ENCODE measurements around the gene BCOR.

BCOR gene

DNA sequence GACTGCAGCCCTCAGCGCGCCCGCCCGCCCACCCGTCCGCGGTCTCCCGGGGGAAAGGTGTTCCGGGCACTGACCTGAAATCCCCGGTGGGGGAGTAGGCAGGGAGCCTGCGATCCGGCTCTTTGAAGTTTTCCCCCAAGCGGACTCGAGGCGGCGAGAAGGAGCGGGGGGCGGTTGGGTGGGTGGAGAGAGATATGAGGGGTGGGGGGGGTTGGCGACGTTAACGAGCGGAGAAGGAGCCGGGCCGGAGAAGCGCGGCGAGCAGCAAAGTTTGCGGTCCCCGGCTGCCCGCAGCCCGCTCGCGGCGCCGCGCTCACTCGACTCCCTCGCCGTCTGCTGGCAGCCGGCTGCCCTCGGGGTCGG is 636 bp downstream of the BCOR start:
- DNase-seq: peak; percentile 42

DNA sequence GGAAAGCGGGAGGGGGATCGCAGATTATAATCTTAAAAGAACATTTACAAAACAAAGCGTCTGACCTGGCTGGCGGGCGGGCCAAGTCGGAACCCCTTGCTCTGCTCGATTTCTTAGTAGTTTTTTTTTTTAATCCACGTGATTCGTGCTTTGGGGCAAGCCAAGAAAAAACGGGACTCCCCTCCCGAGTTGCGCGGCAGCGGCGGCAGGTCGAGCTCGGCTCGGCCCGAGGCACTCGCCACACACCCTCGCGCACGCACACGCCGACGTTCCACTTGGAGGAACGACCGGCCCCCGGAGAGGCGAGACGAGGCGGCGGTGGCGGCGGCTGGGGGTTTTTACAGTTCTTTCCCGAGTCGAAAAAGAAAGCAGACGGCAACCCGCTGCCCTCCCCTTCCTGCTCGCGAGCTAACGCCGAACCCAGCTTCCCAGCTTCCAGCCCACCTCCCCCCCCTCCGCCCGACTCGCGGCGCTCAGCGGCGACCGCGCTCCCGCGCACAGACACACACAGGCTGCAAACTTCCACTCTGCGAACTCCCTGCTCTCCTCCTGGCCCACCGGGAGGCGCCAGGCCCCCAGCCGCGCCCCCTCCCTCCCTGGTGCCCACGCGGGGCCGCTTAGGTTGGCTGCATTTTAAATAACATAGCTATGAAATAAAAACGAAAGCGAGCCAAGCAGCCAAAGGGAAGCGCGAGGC is 1.2 kb downstream of the BCOR start:
- peak; percentile 54 for DNase-seq

DNA sequence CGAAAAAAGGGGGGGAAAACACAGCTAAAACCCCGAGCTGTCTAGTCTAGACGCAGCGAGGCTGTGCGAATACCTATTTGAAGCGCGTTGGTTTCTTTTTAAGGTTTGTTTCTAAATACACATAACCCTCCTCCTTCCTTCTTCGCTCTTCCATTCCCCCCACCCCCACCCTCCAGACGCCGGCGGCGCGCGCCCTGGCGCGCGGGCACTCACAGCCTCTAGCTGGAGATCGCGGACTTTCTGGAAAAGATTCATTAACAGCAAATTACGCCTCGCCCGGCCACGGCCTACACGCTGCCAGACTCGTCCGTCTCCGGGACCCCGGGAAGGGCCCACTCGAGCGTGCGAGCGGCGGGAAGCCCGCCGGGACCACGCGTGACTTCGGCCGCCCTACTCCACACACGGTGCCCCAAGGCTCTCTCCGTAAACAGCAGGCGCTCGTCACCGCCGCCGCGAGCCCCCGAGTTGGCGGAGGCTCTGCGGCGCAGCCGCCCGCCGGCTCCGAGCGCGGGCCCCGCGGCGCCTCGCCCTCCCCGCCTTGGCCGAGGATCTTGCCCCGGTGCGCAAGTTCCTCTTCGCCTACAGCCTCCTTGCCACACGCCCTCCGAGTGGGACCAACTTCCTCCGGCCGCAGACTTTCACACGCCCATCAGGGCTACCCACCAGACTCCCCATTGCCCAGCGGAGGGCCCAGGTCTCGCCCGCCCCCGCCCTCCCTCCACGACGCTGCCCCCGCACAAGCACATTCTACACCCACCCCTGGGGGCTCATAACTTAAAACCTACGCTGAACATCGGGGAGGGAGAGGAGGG is 2.0 kb downstream of the BCOR start:
- peak; percentile 44 for DNase-seq

DNA sequence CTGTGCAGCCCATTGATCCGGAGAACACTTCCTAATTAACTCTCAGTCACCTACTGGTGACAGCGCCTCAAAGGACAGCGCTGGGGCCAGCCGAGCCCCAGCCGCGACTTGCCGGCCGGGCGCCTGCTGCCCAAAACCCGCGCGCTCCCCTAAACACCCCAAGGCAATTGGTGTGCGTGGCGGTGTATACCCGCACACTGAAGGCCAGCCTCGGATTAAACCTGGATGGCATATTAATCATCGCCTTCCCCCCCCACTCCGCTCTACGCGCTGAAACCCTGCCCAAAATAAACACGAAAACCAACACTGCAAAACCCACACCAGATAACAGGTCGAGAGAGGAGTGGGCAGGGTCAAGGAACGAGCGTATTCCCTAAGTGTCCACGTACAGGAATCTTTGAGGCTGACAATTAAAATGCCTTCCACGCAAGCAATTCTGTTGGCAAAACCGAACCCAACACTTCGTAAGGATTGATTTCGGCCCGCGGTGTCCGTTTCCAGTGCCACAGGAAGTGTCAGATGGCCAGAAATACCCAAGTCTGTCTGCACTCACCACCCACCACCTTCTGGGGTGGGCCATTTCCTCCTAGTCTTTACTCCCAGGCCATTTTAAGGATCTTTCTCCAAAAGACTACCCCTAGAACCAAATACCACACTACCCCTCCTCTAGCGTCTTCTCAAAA is 2.7 kb downstream of the BCOR start:
- DNase-seq: no peak

DNA sequence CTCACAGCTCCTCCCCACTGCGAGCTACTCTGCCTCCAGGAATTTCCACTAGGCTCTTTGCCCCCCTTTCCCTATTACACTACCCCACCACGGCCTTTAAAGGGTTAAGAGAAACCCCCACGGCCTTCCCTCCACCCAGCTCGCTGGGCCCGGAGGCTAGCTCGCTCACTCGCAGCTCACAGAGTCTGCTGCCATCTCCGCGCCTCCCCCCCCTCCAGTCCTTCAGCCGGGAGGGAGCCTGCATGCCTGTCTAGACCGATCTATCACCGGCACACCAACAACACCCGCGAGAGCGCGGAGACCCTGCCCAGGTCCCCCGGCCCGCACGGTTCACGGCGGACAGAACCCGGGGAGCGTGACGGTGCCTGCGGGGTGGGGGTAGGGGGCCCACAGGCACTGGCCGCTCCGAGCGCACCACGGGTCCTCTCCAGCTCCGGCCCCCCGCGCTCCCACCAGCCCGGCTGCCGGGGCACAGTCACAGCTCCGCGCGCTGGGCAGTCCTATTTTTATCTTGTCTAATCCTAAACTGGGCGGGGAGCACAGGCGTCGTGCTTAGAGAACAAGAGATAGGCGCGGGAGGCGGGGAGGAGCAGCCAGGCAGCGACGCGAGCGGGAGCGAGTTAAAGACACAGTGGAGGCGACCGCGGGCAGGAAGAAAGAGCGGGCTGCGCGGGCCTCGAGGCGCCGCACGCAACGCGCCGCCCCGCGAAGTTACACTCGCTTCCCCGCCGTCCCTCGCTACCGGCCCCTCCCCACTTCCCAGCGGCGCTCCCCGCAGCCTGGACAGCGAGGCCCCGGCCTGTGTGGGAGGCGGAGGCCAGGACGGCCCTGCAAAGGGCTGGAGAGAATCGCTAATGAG is 3.5 kb downstream of the BCOR start:
- DNase-seq: peak; percentile 69

DNA sequence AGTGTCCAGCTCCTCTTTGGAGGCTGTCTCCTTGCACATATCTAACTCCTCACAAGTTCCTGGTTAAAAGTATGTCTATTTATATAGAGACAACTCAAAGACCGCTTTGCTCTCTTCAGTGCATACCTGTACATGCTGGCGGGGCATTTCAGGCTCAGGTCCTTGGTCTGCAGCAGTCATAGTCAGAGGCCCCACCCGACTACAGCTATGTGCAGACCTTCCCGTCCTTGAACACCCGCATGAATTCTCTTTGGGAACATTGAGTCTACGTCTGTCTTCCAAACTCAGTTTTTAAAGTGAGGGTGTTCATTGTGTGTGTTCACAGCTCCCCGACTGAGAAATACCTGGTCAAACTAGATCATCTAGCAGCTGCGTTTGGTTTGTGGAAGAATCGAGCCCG is 4.2 kb downstream of the BCOR start:
- DNase-seq: no peak

DNA sequence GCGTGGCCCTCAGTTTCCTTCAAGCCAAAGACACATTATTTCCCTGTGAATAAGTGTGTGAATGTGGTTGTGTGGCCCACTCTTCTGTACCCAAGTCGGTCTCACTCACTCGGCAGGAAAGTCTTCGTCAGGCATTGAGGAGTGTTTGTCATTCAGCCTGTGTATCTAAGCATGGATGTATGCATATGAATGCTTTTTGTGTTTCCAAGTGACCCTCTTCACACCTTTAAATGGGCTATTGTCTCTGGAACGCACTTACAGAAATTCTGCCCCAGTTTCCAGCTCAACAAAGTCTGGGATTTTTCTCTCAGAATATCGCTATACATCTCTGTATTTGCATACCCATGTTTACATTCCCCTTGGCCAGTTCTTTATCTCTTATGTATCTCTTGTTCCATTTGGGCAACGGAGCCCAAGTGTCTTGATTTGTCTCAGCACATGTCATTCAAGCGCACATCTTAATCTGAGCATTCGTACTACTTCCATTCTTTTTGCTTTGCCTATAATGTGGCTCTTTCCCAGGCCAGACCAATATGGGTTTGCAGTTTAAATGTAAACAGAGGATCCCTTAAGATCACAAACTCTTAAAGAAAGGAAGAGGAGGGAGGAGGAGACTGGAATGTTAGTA is 4.8 kb downstream of the BCOR start:
- no peak for DNase-seq

DNA sequence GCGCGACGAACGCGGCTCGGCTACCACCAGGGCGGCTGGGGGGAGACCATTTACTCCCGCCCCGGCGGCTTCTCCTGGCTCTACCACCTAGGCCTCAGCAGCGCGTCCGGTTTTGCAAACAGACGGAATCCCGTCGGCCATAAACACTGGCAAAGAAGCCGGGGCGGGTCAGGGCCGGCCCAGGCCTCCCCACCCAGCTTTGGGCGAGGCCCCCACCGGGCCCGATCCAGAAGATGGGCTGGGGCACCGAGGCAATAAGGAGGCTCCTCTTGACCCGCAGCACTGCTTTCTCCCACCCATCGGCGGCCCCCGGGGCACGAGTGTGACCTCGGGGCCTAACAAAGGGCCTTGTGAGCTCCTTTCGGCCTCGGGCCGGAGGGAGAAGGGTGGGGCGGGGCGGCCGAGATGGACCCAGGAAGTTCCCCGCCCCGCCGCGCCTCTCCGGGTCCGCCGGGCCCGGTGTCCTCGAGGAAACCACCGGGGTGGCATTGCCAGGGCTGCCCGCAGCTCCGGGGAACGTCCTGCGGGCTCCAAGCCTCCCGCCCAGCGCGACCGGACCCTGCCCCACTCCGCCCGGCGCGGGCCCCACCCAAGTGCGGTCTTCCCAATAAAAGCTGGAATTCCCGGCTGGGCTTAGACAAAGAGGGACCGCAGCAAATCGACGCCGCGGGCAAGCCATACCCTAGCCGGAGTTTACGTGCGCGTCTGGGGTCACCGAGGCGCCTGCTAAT is 5.9 kb downstream of the BCOR start:
- DNase-seq: no peak

DNA sequence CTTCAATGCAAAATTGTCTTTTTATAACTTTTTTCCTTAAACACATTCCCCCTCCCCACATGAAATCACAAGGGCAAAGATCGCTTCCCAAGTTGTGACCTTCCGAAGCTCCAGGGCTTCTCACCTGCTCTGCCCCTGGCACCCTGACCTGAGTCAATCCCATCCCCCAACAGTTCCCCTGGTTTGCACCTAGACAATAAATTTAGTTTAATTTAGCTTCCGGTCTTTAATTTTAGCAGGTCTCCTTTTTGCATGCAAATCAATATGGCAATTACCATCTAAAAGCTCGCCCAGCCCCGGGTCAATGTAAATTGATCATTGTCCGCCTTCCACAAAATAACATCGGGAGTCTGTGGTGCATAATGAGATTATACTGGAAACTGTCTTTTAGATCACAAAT is 6.8 kb downstream of the BCOR start:
- DNase-seq: no peak

DNA sequence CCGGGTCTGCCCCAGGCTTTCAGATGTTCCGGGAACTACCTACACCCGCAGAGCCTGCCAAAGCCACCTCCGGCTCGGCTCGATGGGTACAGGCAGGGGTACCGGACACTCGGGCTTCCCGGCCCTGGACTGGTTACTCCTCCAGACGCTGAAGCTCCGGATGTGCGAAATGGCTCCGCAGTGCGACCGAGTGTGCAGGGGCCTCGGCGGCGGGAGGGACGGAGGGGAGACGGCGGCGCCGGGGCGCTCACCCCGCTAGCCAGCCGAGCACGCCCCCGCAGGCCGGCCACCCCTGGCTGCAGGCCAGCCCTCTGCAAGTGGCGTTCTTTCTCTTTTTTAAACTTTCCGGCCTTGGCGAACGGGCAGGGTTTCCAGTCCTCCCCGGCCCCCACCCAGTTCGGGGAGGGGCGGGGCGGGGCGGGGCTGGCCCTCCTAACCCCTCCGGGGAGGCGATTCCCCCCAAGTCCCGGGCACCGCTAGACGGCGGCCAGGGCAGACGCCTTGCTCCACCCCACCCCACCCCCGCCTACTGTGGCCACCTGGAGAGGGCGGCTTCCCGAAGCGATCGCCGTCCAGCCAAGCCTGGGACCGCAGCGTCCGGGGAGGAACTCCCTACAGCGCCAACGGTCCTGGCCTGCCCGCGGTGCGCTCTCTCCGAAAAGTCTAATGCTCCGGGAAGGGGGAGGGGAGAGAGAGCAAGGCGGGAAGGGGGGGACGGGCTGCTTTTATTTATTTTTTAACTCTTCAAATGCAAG is 7.5 kb downstream of the BCOR start:
- DNase-seq: no peak

DNA sequence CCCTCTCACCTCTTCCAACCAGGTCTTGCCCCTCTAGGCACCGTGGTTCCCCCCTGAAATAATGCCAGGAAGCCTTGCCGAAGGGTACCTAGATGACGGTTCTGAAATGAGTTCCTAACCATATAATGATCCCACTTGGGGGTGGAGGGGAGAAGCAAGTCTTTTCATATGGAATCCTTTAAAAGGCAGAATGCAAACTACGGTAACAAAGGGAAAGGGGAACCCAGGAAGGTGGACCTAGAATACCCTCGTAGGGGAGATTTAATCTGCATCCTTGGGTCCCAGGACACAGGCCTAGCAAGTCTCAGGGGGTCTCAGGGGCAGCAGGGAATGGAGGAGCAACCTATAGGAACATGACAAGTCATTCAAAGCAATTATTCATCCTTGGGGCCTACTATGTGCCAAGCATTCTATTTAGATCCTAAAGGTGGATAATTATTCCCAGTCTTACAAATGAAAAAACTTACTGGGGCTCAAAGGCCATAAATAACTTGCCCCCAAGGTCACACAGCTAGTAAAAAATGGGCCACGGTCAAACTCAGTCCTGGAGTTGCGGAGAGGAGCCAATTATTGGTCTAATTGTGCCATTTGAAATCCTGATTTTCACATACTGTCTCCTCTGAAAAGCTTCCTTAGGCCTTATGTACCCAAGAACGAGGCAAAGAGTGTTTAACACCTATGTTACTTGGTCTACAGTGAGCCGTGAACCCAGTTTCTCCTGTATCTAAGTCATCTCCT is 8.8 kb downstream of the BCOR start:
- DNase-seq: no peak

DNA sequence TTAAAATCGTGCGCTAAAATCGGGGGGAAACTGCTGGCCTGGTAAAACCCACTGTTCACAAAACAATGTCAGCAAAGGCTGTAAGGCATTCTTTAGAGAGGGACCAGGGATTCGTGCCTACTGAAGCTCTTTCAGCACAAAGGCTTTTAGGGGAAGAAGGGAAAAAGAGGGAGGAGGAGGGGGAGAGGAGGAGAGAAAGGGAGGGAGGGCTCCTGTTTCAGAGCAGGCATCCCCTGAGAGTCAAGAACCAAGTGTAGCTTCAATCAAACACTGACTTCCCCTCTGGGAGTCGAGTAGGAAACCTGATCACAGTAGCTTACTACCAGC is 9.5 kb downstream of the BCOR start:
- no peak for DNase-seq

DNA sequence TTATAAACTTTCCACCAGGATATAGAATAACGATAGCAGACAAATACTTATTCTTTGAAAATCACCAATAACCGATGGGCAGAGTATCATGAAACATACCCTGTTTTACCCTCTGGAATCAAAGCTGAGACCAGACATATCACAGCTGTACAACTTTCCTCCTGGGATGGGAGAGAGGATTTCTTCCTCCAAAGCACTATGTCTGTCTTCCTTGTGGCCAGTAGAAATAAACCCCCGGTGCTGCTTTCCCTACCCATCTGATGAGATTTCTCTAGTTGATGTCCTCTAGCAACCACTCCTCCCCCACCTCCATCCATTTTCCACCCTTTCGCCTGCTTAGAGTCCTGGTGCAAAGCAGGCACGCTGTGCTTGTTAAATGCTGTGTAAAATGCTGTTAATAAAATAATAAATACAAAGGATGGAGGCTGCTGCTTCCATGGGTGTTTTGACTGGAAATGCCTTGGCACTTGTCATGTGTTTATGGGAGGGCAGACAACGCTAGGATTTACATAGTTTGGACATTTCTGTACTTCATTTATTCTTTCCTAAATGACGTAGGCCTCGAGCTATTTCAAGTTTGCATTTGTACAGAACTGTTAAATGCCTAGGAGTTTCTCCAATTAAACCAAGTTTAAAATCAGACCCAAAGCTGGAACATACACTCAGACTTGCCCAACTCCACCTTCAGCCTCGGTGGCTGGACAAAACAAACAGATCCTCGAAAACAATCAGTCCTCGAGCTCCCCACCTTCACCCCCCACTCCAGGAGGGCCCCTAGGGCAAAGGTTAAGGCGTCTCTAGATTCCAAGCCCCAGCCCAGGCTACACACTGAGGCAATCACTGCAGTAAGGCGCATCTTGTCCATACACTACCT is 10.1 kb downstream of the BCOR start:
- DNase-seq: no peak

DNA sequence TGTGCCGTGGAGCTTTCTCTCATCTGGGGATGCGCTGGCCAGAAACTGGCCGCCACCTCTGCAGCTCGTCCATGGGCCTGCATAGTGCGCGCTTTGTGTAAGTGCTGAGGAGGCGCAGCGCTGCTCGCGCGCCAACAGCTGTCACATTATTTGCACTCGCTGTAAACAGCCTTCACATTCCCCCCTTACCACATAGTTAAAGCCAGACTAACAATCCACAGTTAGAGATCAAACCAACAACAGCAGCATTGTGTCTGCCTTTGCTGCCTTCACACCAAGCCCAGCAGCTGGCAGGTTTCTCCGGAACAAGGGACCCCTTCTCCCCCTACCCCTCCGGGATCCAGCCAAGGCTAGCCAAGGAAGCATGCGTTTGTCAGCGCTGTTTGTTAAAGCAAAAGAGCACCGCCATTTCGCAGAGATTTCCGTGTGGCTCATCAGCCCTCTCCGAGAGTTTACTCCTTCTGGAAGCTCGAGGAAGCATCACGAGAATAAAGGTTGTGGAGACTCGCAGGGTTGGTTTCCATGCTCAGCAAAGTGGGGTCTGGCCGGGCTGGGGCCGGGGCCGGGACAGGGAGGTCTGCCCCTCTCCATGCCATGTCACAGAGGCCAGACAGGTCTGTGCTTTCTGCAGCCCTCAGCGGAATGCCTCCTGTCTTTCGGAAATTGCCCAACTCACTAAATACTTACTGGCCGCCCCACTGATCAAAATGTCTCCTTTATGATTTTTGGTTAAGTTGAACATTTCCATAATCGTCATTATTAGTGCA is 11.0 kb downstream of the BCOR start:
- no peak for DNase-seq

DNA sequence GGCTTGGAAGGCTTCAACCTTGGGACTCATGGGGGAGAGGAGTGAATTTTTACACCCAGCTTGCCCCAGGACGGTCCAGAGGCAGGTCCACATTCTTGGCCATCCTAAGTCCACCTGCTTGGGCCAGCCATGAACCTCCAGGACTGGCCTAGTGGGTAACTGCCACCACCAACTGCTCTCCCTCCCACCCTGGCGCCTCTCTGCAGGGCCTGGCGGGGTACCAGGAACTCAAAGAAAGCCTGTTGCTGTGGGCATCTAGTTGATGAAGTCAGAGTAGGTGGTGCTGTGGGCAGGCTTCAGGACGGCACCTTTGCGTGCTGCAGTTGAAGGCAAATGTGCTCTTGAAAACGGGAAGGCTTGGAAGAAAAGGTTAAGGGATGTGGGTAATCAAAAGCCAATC is 12.0 kb downstream of the BCOR start:
- peak; percentile 21 for DNase-seq

DNA sequence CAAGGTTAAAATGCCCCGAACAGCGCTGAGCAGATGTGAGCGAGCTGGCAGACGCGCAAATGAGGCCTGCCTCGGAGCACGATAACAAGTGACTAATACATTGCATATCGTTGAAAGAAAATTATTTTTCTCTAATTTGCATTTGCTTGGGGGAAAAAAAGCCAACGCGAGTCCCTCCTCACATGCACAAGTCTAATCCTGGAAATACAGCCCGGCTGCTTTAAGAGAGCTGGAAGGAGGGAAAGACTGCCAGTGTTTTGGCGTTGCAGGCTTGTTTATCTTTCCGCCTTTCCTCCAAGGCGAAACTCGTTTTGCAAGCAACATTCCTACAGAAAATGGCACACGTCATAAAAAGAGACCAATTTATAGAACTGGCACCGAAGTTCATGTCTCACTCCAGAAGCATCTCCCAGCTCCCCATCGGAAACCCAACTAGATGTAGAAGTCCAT is 12.6 kb downstream of the BCOR start:
- DNase-seq: no peak

DNA sequence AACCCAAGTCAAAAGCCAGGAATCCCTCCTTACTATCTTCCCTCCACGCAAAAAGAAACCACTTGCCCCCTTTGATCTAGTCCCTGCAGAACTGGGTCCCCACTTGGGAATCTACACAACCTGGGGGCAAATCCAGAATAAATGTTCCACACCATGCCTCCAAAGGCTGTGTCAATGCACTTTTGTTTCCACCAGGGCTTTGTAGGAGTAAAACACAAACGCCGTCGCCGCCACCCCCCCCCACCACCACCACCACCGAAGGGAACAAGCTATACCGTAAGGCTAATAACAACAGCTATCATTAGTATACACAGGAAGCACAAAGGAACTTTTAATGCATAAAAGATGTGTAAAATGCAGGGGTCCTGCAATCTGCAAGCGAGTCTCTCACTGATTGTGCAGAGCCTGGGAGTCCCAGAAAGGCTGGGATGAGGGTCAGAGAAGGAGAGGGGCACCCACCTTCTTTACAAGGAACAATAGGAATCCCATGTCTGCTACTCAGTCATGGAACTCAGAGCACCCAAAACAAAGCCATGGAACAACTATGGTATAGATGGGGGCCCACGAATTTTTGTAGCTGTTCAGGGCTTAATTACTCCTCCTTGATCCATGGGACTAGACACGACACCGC is 13.2 kb downstream of the BCOR start:
- DNase-seq: peak; percentile 31

DNA sequence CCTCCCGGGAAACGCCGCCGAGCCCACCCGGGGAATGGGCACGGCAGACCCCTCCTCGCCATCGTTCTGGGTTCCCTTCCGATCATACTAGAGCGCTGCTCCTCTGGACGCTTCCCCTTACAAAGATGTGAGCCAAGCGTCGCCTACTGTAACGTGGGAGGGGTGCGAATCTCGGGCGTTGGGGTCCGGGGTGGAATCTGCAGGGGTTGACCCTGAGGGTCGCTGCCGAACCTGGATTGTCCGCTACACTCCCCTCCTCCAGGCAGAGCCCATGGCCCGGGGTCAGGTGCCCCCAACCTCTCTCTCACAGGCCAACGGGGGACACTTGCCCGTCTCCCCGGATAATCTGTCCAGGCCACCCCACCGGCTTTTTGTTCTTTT is 13.8 kb downstream of the BCOR start:
- DNase-seq: peak; percentile 18
